Skeletal muscle cell (primary cell): ENCODE measurements around the gene ABO.
"Not testable (repeated sequence)": the region's sequence is repeated elsewhere in the genome, so short reads cannot be mapped to it uniquely, and the experiment has no call there.

ENCODE experiments used
- DNase-seq: peaks from one replicate; pipeline ENCODE4 v3.0.0-alpha.2; 2010; ENCODE audit warnings: low read depth
- H3K4me3 ChIP-seq: 2 replicates; pipeline ENCODE4 v1.5.1; 2011; ENCODE audit warnings: low read depth, mild to moderate bottlenecking, control low read depth, low read length, moderate library complexity

The ABO gene

DNA sequence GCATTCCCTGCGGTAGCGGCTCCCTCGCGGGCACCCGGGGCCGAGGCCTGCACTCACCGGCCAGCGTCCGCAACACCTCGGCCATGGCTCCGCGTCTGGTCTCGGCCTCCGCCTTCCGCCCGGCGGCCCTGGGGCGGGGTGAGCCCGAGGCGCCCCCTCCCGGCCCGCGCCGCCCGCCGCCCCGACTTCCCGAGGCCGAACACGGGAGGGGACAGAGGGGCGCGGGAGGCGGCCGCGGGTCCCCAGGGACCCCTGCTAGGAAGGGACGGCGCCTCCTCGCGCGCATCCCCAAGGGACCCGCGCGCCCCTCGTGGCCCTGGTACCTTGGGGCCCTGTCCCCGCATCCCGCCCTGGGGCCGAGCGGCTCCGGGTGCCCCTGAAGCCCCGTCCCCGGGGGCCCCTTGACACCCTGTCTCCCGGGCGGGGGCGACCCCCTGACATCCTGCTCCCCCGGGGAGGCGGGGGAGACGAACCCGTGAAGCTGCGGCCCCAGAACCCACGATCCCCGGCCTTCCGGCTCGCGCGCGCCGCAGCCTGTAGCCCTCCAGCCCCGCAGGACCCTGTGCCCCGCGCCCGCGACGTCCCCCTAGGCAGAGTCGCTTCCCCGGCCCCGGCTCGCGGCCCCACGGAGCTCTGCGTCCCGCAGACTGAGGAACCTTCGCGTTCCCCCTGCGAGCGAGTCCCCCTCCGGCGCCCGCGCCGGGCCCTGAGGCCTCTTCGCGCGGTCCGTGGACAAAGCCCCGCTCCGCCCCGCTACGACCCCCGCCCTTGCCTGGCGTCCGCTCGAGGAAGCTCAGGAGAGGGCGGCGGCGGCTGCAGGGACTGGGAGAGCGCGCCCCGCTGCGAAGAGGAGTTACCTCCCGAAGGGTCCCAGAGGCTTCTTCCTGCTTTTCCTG is at the start of gene ABO:
ABO (minus strand) TSS at position 97 of the 896 bp plus-strand sequence.
- no peak for DNase-seq
- H3K4me3 ChIP-seq, result no peak within 1 kb of the TSS

DNA sequence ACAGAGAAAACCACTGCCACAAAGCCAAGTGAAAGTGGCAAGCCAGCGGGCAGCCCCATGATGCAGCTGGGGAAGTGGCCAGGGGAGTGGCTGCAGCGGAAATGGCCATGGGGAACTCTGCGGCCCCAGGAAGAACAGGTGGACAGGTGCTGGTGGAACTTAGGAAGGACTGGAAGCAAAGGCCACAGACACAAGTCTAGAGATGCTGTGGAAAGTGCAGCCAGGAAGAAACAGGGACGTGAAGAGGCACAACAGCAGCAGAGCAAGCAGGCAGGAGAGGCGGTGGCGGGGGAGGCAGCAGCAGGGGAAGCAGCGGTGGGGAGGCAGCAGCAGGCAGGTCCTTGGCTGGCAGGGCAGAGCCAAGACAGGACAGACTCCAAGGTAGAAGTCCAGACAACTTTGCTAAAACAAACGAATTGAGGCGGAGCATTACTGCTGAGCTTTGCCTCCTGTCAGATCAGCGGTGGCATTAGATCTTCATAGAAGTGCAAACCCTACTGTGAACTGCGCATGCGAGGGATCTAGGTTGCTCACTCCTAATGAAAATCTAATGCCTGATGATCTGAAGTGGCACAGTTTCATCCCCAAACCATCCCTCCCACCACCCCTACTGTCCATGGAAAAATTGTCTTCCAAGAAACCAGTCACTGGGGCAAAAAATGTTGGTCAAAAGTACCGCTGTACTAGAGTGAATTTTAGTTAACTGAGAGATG is 49.1 kb upstream of the ABO start:
- no peak overlapping the region for H3K4me3 ChIP-seq
- no peak for DNase-seq

DNA sequence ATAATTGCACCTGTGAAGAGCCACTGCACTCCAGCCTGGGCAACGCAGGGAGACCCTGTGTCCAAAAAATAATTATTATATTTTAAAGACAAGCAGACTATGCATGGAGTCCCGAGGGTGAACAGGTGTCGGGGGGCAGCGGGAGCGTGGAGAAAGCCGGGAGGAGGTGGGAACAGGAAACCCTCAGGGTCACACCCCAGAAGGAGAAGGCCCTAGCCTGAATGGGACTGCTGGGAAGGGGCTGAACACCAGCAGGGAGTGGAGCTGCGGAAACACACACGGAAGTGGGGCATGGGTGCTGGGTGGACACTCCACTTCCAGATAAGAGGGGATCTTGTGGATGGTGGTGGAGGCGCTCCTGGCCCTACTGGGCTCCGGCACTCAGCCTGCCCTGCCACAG is 48.2 kb upstream of the ABO start:
- DNase-seq, result no peak
- H3K4me3 ChIP-seq, result no peak overlapping the region

DNA sequence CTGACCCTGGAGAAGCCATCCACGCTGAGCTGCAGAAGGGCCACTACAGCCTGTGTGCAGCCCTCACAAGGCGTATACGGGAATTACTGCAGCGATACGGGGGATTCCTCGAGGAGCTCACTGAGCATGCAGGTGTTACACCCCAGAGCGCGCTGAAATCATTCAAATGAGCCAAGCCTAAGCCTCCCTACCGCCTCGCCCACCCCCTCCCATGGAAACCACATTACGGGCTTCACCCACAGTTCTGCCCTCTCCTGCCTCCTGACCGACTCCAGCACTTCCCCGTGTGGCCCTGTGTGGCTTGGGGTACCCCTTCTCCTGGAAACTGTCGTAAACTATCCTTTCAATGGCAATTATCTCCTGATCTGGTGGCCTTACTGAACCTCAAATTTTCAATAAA is 47.7 kb upstream of the ABO start:
- H3K4me3 ChIP-seq, result no peak overlapping the region
- DNase-seq, result no peak

DNA sequence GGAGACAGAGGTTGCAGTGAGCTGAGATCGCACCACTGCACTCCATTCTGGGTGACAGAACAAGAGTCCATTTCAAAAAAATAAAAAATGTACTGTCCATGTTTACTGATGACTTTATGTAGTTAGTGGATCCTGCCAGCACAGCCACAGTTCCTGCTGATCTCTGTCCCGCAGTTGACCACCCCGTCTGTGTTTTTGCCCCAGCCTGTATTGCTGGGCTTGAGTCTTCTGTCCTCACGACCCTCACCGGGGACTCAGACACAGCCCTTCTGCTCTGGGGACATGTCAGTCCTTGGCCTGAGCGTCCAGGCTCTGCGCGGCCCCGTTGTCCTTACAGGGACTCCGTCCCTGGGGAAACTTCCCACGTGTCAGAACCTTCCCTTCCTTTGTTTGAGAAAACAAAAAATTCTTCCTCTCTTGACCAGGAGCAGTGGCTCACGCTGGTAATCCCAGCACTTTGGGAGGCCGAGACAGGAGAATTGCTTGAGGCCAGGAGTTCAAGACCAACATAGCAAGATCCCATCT is 46.5 kb upstream of the ABO start:
- no peak overlapping the region for H3K4me3 ChIP-seq
- no peak for DNase-seq

DNA sequence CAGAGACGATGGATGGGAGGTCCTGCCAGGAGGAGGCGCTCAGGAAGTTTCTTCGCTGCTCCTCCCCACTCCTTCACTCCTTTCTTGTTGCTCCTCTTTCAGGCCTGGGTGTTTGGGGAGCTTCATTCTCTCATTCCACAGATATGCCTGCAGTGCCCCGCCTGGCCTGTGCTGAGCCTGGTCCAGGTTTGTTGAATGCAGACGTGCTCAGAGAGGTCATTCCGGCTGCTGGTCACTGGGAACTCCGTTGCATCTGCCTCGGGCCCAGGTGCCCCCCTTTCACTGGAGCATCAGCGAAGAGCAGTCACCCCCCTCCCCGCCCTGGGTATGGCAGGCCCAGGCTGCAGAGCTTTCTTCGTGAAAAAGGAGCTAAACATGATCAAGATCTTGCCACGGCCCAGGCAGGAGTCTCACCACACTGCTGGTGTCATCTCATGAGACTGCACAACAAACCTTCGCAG is 45.5 kb upstream of the ABO start:
- DNase-seq, result no peak
- H3K4me3 ChIP-seq, result no peak overlapping the region

DNA sequence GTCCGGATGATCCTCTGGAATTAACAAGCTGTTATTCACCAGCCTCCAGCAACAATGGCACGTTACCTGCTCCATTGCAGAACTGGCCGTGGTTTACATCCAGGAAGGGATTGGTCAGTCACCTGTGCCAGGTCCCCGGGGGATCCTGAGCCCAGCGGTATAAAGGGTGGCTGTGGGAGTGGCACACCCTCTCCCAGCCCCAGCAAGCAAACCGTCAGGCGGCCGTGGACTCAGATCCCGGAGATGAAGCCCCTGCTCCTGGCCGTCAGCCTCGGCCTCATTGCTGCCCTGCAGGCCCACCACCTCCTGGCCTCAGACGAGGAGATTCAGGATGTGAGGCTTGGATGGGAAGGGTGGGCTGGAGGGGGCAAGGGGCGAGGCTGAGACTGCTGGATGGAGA is 42.5 kb upstream of the ABO start:
- not testable (repeated sequence) for H3K4me3 ChIP-seq, DNase-seq

DNA sequence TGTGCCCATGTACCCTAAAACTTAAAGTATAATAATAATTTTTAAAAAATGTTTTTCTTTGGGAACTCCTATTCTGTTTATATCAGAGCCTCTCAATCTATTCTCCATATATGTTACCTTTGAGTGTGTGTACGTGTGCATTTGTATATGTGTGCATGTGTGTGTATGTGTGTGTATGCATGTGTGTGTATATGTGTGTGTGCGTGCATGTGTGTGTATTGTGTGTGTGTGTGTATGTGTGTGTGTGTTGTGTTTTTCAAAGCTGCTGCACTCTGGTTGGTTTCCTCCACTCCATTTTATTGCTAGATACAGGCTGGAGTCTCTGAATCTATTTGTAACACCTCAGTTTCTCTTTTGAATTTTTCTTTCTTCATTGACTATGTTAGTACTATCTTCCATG is 41.0 kb upstream of the ABO start:
- no peak for DNase-seq
- no peak overlapping the region for H3K4me3 ChIP-seq

DNA sequence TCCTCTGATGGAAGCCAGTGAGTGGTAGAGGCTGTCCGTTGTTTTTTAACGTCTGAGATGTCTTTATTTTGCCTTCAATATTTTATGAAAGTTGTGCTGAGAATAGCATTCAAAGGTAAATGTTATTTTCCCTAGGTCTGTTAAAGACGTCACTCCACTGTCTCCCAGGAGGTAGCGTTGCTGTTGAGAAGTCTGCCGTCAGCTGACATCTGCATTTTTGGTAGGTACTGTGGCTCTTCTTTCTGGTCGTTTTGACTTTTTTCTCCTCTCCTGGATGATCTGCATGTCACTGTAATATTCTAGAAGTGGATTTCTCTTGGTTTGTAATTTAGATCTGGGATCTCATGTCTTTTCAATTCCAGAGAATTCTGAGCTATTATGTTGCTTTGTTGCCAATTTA is 34.6 kb upstream of the ABO start:
- no peak for DNase-seq
- no peak overlapping the region for H3K4me3 ChIP-seq

DNA sequence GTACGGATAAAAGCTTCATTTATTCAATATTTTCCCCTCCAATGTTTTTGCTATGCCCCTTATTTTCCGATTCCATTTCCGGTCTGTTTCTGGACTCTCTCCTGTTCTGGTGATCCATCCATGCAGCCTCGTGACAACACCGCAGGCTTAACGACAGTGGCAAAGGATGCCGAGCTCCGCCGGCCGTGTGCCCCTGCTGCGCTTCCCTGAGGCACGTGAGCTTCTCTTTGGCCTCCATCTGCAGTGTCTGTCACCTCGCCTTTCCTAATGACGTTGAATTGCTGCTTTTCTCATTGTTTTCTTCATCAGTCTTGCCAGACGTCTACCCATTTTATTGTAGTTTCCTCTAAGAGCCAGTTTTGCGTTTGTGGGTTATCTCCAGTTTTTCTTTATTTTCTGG is 32.3 kb upstream of the ABO start:
- no peak for DNase-seq
- H3K4me3 ChIP-seq, result no peak overlapping the region

DNA sequence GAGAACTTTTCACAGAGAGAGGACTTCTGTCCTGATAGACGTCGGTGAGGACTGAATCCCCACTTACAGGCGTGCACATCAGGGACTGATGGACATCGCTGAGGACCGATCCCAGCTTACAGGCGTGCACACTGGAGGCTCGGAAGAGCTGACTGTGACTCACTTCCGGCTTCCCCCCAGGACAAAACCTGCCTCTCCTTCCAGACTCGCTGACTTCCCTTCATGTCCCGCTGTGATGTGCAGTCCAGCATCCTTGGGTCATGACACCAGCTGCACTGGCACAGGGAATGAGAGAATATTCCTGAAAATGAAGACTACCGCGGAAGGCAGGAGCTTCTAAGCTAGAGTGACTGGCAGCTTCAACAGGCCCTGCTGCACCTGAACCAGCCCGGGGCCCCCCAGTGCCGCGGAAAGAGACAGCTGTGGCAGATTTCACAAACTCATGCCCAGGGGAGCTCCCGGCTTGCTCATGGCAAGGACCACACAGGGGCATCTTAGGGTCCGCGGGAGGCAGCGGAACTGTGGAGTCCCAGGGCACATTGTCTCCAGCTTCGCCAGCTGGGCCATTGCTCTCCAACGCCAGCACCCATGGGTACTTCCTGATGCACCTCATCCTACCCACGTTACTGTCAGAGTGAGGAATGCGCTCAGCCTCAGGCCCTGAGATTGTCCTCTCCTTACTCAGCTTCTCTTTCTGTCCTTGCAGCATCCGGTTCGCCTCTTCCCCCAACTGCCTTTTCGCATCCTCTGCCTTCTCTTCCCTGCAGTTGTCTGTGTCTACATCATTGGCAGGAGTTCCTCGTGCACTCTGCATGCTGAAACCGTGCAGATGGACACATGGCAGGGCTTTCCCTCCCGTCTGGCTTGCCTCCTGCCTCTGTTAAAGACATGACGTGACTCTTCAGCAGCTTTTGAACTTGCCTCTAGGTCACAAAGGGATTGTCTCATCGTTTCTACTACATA is 31.5 kb upstream of the ABO start:
- DNase-seq, result no peak
- no peak overlapping the region for H3K4me3 ChIP-seq

DNA sequence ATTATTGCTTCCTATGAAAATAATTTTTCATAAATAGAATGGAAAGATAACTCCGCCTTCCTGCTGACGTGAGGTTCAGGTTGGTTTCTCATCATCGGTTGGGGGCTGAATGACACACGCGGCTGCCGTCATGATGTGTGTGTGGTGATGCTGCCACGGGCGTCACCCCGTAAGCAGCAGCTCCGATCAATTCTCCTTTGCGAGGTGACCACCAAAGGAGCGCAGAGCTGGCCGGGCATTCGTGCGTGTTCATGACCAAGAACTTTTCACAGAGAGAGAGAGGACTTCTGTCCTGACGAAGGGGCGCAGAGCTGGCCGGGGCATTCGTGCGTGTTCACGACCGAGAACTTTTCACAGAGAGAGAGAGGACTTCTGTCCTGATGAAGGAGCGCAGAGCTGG is 30.7 kb upstream of the ABO start:
- no peak for DNase-seq
- no peak overlapping the region for H3K4me3 ChIP-seq

DNA sequence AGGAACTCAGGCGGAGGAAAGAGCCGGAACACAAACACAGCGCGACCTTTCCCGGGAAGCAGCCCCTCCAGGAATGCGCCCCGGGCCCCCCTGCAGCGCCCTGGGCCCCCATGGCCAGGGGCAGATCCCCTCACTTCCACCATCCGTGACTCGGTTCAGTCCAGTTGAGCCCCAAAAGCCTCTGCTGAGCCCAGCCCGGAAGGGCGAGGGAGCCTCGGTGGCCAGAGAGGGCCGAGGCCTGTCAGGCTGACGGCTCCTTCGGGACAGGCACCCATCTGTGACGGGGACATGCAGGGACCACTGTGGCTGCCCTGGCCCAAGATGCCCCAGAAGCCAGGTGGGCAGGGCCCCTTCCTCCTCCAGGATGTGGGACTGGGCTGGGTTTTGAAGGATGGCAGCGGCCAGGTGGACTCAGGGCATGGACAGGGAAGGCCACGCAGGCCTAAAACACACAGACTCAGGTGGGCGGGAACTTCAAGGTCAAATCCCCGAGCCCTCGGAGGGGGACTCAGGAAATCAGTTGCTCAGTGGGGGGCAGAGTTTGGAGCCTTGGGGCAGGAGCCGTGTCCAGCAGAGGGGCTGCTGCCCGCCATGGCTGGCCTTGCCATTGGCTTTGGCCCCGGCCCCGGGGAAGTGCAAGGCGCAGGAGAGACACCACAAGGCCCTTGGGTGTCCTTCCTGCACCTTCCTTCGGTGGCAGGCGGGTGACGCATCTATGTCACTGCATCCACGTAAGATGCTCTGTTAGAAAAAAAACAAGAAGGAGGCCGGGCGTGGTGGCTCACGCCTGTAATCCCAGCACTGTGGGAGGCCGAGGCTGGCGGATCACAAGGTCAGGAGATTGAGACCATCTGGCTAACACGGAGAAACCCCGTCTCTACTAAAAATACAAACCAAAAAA is 29.7 kb upstream of the ABO start:
- no peak for DNase-seq
- H3K4me3 ChIP-seq, result no peak overlapping the region

DNA sequence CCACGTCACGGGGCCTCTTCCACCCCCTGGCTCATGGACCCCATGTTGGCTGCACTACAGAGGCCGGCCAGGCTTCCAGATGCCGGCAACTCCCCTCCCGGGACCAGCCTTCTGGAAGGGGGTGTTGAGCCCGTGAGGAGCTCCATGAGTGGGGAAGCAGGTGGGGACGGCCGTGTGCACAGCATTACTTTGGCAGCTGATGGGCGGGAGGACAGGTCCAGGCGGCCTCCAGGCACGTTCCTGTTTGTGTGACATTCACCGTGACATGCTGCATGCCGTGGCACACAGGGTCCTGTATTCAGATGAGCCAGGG is 29.1 kb upstream of the ABO start:
- H3K4me3 ChIP-seq, result no peak overlapping the region
- DNase-seq, result no peak

DNA sequence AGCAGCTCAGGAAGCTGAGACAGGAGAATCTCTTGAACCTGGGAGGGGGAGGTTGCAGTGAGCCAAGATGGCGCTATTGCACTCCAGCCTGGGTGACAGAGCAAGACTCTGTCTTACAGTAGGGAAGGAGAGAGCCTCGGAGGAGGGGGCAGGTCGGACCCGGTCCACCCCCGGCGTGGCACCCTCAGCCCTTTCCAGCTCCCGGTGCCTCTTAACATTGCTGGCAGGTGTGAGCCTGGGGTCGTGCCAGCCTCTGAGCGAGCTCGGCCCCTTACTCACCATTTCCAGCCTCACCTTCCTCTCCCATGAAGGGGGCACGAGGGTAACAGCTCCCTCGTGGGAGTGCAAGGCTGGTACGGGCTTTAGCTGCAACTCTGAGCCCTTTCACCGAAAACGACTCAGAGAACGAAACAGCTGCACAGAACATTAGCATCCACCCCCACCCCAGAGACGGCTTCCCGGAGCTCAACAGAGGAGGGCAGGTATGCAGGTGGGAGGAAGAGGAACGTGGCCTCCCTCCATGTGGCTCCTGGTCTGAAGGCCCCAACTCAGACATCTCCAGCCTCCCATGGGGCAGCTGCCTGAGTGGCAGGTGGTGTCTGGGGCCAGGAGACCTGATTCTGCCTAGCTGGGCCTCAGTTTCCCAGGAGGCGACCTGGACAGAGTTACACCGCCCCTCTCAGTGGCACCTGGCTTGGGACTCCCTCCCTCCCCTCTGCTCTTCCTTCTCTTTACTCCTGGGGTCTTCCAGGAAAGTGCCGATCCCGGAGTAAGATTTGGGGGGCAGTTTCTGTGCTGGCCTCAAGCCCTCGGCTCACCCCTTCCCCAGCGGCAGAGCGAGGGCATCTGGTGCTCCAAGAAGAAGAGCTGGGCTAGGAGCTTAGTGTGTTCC is 28.5 kb upstream of the ABO start:
- H3K4me3 ChIP-seq, result no peak overlapping the region
- no peak for DNase-seq

DNA sequence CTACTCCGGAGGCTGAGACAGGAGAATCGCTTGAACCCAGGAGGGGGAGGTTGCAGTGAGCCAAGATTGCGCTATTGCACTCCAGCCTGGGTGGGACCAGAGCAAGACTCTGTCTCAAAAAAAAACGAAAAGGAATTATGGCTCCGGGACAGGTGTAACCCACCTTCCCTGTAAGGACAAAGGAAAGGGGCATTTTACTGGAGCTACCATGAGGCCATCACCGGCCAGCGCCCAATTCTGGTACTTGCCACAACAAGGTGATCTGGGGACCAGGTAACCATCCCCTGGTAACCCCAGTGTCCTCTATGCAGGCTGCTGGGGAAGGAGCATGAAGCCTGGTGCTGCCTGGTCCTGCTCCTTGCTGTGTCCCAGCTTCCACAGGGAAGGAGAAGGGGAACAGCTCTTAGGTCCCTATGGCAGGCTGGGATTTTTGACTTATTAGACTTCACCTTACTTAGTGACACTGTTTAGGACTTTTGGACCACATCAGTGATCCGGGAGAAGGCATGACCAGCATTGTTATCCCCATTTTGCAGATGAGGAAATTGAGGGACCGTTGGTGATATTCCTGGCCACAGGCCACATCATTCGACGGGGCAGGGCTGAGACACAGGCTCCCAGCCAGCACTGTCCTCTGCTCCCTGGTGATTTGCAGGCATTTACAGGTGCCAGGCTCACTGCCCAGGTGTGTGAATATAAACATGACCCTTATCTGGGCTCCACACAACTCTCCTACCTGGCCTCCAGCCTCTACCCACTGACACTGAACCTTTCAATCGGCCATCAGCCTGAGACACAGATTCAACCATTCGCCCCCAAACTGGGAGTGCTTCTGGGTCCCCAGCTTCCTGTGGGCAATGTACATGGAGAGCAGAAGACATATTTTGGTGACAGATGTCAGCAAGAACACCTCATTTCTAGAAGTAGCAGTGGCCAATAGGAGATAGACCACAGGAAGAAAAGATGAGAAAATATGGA is 26.5 kb upstream of the ABO start:
- no peak overlapping the region for H3K4me3 ChIP-seq
- no peak for DNase-seq

DNA sequence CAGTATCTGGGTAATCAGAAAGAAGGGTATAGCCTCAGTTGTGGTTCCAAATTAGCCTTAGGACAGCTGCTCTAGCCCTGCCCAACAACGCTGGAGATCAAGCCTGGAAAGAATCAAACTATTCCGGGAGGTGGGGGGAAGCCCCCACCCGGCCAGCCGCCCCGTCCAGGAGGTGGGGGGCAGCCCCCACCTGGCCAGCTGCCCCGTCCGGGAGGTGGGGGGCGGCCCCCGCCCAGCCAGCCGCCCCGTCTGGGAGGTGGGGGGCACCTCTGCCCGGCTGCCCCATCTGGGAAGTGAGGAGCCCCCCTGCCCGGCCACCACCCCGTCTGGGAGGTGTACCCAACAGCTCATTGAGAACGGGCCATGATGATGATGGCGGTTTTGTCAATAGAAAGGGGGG is 25.0 kb upstream of the ABO start:
- DNase-seq, result not testable (repeated sequence)

More for the DNA sequence above, 25.0 kb upstream of the ABO start:
- not testable (repeated sequence) for H3K4me3 ChIP-seq
